GM18526 (cell line): ENCODE results near the gene SLC12A7.

Experiments used
- POLR2A ChIP-seq: IDR thresholded peaks from 3 replicates; pipeline ENCODE4 v1.6.1; 2011; ENCODE audit not compliant: insufficient read length; ENCODE audit errors: extremely low read depth

Gene SLC12A7

GRCh38 chr5:1111727-1112289, at the start of gene SLC12A7:
SLC12A7 (minus strand) TSS chr5:1112063; CDS start chr5:1111991, 72 bp downstream.
- peak; percentile 36 for TF ChIP-seq POLR2A

DNA sequence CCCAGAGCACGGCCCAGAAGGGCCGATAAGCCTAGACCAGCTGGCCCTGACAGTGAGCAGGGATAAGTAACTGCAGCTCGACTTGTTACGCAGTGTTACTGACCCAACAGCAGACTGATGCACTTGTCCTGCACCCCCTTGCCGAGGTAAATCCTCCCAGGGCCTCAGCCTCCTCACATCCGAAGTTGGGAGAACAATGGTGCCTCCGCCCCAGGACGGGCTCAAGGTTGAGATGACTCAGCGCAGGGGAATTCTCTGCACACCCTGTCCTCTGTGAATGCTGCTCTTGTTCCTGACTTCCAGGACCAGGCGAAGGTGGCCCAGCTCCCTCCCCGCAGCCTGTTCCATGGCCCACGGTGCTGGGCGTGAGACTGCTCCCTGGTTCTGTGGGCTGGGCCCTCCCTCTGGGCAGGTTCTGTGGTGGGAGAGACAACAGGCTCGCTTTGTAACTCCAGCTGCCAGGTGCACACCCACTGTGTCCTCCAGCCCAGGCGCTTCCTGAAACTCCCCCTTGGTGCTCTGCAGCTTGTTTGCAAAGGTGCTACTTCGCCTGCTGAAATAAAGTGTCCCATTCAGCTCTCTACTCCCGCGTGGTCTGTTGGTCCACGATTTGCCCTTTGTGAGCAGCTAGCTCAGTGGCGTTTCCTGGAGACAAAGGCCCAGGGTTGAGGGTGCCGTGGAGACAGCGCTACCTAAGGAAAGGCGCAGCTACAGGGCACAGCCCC, 49.4 kb upstream of the SLC12A7 start:
- no peak for TF ChIP-seq POLR2A

GRCh38 chr5:1159774-1160406, 48.0 kb upstream of the SLC12A7 start:
- no peak for TF ChIP-seq POLR2A

- TF ChIP-seq POLR2A, result no peak
These were observed 47.4 kb upstream of the SLC12A7 start for GRCh38 chr5:1159341-1159675.

DNA sequence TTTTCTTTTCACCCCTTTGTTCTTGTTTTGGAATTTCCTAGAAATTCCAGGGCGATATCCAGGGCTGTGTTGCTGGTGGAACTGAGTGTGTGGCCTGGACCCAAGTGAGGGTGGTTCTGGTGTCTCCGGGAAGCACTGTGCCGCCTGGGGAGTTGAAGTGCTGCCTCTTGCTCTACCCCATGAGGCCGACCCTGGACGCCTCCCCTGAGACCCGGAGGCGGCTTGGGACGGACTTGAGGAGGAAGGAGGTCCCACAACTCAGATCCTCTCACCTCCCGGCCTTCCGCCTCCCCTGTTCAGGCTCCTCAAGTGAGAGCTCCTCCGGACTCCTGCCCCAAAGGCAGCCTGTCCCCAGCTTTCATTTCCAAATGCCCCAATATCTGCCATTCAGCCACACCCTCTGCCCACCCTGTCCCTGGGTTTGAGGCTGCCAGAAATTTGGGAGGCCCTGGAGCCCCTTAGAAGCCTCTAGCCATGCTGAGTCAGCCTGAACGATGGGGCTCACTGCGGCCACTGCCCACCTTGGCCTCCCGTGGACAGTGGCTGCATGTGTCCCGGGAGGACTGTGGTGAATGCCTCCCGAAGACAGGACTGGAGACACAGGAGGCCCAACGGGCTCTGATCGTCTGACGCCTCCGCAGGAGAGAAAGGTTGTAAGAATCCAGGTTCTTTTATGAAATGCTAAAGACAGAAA, 46.9 kb upstream of the SLC12A7 start:
- no peak for TF ChIP-seq POLR2A

DNA sequence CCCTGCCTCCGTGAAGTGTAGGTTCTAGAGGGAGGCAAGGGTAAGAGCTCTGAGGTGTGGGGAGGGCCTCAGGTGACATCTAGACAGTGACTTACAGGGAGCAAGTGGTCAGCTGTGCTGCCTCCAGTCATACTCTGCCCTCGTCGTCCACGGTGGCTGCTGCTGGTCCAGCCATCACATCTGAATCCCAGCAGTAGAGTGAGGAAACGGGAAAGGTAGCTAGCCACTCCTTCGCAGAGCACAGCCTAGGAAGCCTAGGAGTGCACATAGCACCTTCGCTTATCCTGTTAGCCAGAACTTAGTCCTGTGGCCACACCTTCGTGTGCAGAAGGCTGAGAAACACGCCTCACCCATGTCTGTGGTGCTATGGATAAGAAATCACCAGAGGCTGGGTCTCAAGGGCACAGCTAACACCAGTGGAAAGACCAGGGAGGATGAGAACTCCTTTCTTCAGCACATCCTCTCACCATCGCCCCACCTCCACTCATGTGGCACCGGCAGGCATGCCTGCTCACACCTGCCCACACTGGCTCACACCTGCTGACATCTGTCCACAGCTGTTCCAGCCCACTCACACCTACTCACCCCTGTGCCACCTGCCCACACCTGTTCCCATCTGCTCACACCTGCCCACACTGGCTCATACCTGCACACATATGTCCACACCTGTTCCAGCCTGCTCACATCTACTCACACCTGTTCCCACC, 45.0 kb upstream of the SLC12A7 start:
- TF ChIP-seq POLR2A, result no peak

- no peak for TF ChIP-seq POLR2A
These were observed 44.3 kb upstream of the SLC12A7 start for GRCh38 chr5:1156033-1156753.

GRCh38 chr5:1155191-1156032, 43.5 kb upstream of the SLC12A7 start:
- no peak for TF ChIP-seq POLR2A

- TF ChIP-seq POLR2A, result no peak
These were observed 41.6 kb upstream of the SLC12A7 start for GRCh38 chr5:1153428-1153827.

DNA sequence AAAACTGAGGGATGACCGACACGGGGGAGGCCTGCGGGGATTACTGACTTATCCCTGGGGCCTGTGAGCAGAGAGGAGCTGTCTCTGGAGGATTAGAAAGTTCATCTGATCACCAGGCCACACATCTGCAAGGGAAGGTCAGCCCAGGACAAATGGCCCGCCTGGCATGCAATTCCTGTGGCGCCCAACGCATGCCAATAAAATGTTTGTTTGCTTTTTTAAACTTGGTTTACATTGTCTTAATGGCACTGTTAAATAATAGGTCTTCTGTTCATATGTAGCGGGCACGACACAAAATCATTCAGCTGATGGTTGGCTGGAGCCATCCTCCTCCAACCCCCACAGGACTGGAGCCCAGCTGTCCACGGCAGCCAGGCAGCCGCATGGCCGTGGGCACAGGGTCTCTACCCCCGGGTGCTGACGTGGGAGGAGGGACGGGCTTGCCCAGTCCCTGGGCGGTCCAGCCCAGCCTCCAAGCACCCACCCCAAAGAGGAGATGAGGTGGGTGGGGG, 41.0 kb upstream of the SLC12A7 start:
- no peak for TF ChIP-seq POLR2A

GRCh38 chr5:1152156-1152555, 40.3 kb upstream of the SLC12A7 start:
- no peak for TF ChIP-seq POLR2A

DNA sequence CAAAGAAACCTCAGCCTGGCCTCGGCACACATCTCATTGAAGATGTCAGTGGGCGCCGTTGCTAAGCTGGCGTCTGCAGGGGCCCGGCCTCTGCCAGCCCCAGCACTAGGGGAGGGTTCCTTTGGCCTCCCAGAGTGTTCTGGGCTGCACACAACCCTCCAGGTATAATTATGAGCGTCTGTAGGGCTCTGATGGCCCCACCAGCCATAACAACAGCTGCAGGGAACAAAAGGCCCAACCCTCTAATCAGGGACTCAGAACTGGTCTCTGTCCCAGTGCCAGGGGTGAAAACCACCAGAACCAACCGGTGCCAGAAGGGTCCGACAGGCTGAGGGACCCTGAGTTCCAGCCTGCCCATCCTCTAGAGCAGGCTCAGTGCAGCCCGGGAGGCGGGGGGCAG, 39.5 kb upstream of the SLC12A7 start:
- no peak for TF ChIP-seq POLR2A

DNA sequence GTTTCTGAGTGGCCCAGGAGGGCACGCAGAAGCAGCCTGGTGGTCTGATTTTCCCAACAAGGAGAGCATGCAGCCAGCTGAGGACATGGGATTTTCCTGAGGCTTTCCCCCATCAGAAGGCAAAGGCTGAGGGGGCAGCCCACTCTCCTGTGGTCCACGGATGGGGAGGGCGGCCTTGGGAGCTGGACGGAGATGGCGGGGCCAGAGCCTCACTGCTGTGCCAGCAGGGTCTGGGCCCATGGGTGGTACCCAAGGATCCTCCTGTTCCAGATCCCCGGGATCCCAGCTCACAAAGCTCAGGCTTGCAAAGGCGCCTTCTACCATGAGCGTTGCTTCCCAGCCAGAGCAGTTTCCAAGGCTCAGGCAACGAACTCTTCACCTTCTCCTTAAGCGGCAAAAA, 39.0 kb upstream of the SLC12A7 start:
- no peak for TF ChIP-seq POLR2A

GRCh38 chr5:1144638-1145396, 33.0 kb upstream of the SLC12A7 start:
- no peak for TF ChIP-seq POLR2A
